GM12878 (cell line): ENCODE results near the gene B3GNT4. TPM values are rescaled to one million over a fixed set of nuclear protein-coding genes. Genes with fewer than 3 reads are reported as not detected.
A peak's percentile ranks its signal among the peaks of the same experiment; 100 is the strongest.

Experiments used
- BACH1 ChIP-seq: fragments of 450-650 bp; IDR thresholded peaks from 2 replicates; pipeline ENCODE4 v1.6.1; 2017; ENCODE audit warnings: mild to moderate bottlenecking, borderline replicate concordance
- CBFB ChIP-seq: IDR thresholded peaks from 2 replicates; pipeline ENCODE4 v1.6.1; 2016; ENCODE audit warnings: antibody characterized with exemption, low read depth
- CHD4 ChIP-seq: fragments of 200-600 bp; sonication (generic); IDR thresholded peaks from 2 replicates; pipeline ENCODE4 v1.6.1; 2016; ENCODE audit warnings: mild to moderate bottlenecking
- EGR1 ChIP-seq, 2 experiments: IDR thresholded peaks; 1 replicate in 1 of 2; 2 replicates in 1 of 2; pipeline ENCODE4 v1.6.1; 2011 to 2012; ENCODE audit warnings: low read depth in 2 of 2, low read length in 2 of 2, borderline replicate concordance in 1 of 2, mild to moderate bottlenecking in 1 of 2, moderate library complexity in 1 of 2
- GABPA ChIP-seq: IDR thresholded peaks from 2 replicates; pipeline ENCODE4 v1.6.1; 2014; ENCODE audit warnings: antibody characterized with exemption, low read depth, mild to moderate bottlenecking, inconsistent platforms
- HDAC2 ChIP-seq: fragments of 200-600 bp; sonication (generic); IDR thresholded peaks from 2 replicates; pipeline ENCODE4 v1.6.1; 2017
- JUNB ChIP-seq: IDR thresholded peaks from 2 replicates; pipeline ENCODE4 v1.6.1; 2016; ENCODE audit warnings: antibody characterized with exemption, mild to moderate bottlenecking
- MTA2 ChIP-seq: fragments of 450-650 bp; IDR thresholded peaks from 2 replicates; pipeline ENCODE4 v1.6.1; 2016; ENCODE audit warnings: low read depth, mild to moderate bottlenecking, moderate library complexity
- MTA3 ChIP-seq: IDR thresholded peaks from 2 replicates; pipeline ENCODE4 v1.6.1; 2012; ENCODE audit warnings: low read length, inconsistent platforms, borderline replicate concordance
- MYB ChIP-seq: fragments of 150-350 bp; IDR thresholded peaks from 2 replicates; pipeline ENCODE4 v1.6.1; 2014; ENCODE audit warnings: mild to moderate bottlenecking, low read depth, low read length, borderline replicate concordance
- NFXL1 ChIP-seq: fragments of 450-650 bp; IDR thresholded peaks from 2 replicates; pipeline ENCODE4 v1.6.1; 2017; ENCODE audit warnings: antibody characterized with exemption, mild to moderate bottlenecking, borderline replicate concordance
- POLR2AphosphoS5 ChIP-seq: IDR thresholded peaks from 2 replicates; pipeline ENCODE4 v1.6.1; 2011; ENCODE audit warnings: mild to moderate bottlenecking, low read length, inconsistent platforms
- RAD51 ChIP-seq: fragments of 450-650 bp; IDR thresholded peaks from 2 replicates; pipeline ENCODE4 v1.6.1; 2016; ENCODE audit warnings: moderate library complexity, mild to moderate bottlenecking, inconsistent platforms
- RB1 ChIP-seq: fragments of 450-650 bp; formaldehyde crosslinking; IDR thresholded peaks from 2 replicates; pipeline ENCODE4 v1.6.1; 2017; ENCODE audit warnings: mild to moderate bottlenecking, borderline replicate concordance
- TAF1 ChIP-seq: IDR thresholded peaks from 2 replicates; pipeline ENCODE4 v1.6.1; 2011; ENCODE audit warnings: mild to moderate bottlenecking, low read depth, low read length, borderline replicate concordance
- TBL1XR1 ChIP-seq: IDR thresholded peaks from 2 replicates; pipeline ENCODE4 v1.6.1; 2012; ENCODE audit warnings: low read depth, low read length, improper control_type of control experiment
- ZSCAN29 ChIP-seq: fragments of 450-650 bp; IDR thresholded peaks from 2 replicates; pipeline ENCODE4 v1.6.1; 2017; ENCODE audit warnings: mild to moderate bottlenecking, moderate library complexity
- polyA plus RNA-seq, 11 experiments: library from polyadenylated mRNA; depleted of rRNA in 4 of 11; unstranded in 6 of 11; stranded (reverse) in 5 of 11; fragments of >200 nt; fragmentation: Nextera tagmentation in 4 of 11; fragmentation: Illumina TruSeq in 1 of 11; extraction: Ambion mirVana in 4 of 11; extraction: Trizol in 1 of 11; gene quantifications; 1 replicate in 1 of 11; 2 replicates in 10 of 11; pipeline versions ENCODE4 v1.2.1 to v1.2.3, GENCODE V29; 2011 to 2016; ENCODE audit warnings: inconsistent platforms in 2 of 11, missing spikeins in 2 of 11, low read depth in 1 of 11
- total RNA-seq, 4 experiments: library from RNA; depleted of rRNA in 3 of 4; stranded (reverse); fragments of >200 nt in 3 of 4; fragmentation: Illumina TruSeq in 1 of 4; extraction: Trizol in 1 of 4; gene quantifications; 2 replicates each; pipeline versions ENCODE4 v1.2.1 to v1.2.3, GENCODE V29; 2013 to 2021
- TF ChIP-seq, protein P1 (sequence below): fragments of 450-650 bp; IDR thresholded peaks from 2 replicates; pipeline ENCODE4 v1.6.1; 2017; ENCODE audit warnings: antibody characterized with exemption, mild to moderate bottlenecking, moderate library complexity
- TF ChIP-seq, protein P2 (sequence below): IDR thresholded peaks from 2 replicates; pipeline ENCODE4 v1.6.1; 2012; ENCODE audit warnings: low read depth, low read length, improper control_type of control experiment
- TF ChIP-seq, protein P3 (sequence below): fragments of 450-650 bp; conservative IDR thresholded peaks from 2 replicates; pipeline ENCODE4 v1.6.1; 2017; ENCODE audit warnings: mild to moderate bottlenecking, moderate library complexity
- TF ChIP-seq, protein P4 (sequence below): IDR thresholded peaks from 2 replicates; pipeline ENCODE4 v1.6.1; 2011; ENCODE audit warnings: mild to moderate bottlenecking, low read depth, low read length, moderate library complexity; ENCODE audit not compliant: insufficient replicate concordance
- TF ChIP-seq, protein P5 (sequence below): IDR thresholded peaks from 2 replicates; pipeline ENCODE4 v1.6.1; 2011; ENCODE audit warnings: borderline replicate concordance, low read depth, mild to moderate bottlenecking, moderate library complexity, mixed read lengths, low read length; ENCODE audit not compliant: insufficient read depth; ENCODE audit errors: extremely low read length

Gene B3GNT4
- total and polyA plus RNA-seq, 10 of the 15 experiments (the other 5 are each of a cell fraction or from before 2014, with no cell fraction given) = 0.04 to 0.95 (median 0.88) TPM; not detected in 7

DNA sequence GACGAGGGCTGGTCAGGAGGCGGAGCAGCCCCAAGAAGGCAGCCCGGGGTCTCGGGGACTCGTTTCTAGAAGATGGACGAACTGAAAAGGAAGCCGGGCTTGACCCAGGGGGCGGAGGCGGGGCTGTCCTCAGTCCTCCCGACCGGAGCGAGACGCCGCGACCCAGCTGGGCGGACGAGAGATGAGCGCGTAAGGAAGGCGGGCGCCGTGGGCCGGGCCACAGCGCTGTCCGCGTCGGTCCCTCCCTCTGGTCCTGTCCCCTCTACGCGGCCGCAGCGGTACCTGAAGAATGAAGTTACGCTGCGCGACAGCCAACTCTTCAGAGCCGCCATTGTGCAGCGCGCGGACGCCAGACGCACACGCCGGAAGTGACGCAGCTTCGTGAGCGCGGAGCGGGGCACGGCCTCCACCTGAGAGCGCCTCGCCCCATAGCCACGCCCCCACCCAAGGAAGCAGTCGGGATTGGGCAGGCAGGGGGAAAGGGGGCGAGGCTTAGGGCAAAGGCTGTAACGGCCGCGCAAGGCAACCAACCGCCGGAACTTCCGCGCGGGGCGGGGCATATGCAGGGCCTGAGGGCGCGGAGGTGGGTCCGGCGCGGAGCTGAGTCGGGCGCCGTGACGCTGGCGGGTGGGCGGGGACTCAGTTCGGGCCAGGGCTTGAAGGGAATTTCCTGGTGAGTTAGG, 22.3 kb downstream of the B3GNT4 start, which contains the start of gene DIABLO (continued):
- TF ChIP-seq, protein P1, sequence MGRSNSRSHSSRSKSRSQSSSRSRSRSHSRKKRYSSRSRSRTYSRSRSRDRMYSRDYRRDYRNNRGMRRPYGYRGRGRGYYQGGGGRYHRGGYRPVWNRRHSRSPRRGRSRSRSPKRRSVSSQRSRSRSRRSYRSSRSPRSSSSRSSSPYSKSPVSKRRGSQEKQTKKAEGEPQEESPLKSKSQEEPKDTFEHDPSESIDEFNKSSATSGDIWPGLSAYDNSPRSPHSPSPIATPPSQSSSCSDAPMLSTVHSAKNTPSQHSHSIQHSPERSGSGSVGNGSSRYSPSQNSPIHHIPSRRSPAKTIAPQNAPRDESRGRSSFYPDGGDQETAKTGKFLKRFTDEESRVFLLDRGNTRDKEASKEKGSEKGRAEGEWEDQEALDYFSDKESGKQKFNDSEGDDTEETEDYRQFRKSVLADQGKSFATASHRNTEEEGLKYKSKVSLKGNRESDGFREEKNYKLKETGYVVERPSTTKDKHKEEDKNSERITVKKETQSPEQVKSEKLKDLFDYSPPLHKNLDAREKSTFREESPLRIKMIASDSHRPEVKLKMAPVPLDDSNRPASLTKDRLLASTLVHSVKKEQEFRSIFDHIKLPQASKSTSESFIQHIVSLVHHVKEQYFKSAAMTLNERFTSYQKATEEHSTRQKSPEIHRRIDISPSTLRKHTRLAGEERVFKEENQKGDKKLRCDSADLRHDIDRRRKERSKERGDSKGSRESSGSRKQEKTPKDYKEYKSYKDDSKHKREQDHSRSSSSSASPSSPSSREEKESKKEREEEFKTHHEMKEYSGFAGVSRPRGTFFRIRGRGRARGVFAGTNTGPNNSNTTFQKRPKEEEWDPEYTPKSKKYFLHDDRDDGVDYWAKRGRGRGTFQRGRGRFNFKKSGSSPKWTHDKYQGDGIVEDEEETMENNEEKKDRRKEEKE = no peak
- TF ChIP-seq TBL1XR1 (0 out of 2 replicates have a peak, but pooled peaks have one; percentile 23), JUNB (no peak), MTA2 (no peak), MYB (no peak), EGR1 (IDR thresholded peaks at IDR 0.05; ENCODE audit: borderline replicate concordance in 1 of 2, low read depth in 2 of 2, low read length in 2 of 2) (peak in 1 of 2 experiments; percentile 90; a peak in 1 of 3 replicates), MTA3 (no peak), ZSCAN29 (no peak), HDAC2 (no peak), RAD51 (no peak), POLR2AphosphoS5 (peak; percentile 96), GABPA (peak; percentile 86), NFXL1 (no peak), BACH1 (peak; percentile 79; the same call in 1 of the 2 replicates), CHD4 (no peak), CBFB (peak; percentile 68), TAF1 (peak; percentile 97), RB1 (peak; percentile 88; the same call in 1 of the 2 replicates)
- TF ChIP-seq, protein P2, sequence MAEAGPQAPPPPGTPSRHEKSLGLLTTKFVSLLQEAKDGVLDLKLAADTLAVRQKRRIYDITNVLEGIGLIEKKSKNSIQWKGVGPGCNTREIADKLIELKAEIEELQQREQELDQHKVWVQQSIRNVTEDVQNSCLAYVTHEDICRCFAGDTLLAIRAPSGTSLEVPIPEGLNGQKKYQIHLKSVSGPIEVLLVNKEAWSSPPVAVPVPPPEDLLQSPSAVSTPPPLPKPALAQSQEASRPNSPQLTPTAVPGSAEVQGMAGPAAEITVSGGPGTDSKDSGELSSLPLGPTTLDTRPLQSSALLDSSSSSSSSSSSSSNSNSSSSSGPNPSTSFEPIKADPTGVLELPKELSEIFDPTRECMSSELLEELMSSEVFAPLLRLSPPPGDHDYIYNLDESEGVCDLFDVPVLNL = no peak
- TF ChIP-seq, protein P3, sequence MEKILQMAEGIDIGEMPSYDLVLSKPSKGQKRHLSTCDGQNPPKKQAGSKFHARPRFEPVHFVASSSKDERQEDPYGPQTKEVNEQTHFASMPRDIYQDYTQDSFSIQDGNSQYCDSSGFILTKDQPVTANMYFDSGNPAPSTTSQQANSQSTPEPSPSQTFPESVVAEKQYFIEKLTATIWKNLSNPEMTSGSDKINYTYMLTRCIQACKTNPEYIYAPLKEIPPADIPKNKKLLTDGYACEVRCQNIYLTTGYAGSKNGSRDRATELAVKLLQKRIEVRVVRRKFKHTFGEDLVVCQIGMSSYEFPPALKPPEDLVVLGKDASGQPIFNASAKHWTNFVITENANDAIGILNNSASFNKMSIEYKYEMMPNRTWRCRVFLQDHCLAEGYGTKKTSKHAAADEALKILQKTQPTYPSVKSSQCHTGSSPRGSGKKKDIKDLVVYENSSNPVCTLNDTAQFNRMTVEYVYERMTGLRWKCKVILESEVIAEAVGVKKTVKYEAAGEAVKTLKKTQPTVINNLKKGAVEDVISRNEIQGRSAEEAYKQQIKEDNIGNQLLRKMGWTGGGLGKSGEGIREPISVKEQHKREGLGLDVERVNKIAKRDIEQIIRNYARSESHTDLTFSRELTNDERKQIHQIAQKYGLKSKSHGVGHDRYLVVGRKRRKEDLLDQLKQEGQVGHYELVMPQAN = peak; percentile 89
- TF ChIP-seq, protein P4, sequence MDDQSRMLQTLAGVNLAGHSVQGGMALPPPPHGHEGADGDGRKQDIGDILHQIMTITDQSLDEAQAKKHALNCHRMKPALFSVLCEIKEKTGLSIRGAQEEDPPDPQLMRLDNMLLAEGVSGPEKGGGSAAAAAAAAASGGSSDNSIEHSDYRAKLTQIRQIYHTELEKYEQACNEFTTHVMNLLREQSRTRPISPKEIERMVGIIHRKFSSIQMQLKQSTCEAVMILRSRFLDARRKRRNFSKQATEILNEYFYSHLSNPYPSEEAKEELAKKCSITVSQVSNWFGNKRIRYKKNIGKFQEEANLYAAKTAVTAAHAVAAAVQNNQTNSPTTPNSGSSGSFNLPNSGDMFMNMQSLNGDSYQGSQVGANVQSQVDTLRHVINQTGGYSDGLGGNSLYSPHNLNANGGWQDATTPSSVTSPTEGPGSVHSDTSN = no peak
- TF ChIP-seq, protein P5, sequence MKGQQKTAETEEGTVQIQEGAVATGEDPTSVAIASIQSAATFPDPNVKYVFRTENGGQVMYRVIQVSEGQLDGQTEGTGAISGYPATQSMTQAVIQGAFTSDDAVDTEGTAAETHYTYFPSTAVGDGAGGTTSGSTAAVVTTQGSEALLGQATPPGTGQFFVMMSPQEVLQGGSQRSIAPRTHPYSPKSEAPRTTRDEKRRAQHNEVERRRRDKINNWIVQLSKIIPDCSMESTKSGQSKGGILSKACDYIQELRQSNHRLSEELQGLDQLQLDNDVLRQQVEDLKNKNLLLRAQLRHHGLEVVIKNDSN = no peak
